ENCODE data around the gene FAM81A. TPM values are rescaled to one million over a fixed set of nuclear protein-coding genes. Genes with fewer than 3 reads are reported as not detected.
"Not testable (repeated sequence)": the region's sequence is repeated elsewhere in the genome, so short reads cannot be mapped to it uniquely, and the experiment has no call there.

FAM81A gene
- polyA plus RNA-seq, 4 donors: 18.5 to 29.4 (median 18.8) TPM

GRCh38 chr15:59473226-59473625 is 35.2 kb downstream of the FAM81A start:
- DNase-seq (ENCODE audit: low read depth in 4 of 4, low spot score in 2 of 4): no peak

GRCh38 chr15:59475161-59475560 is 37.2 kb downstream of the FAM81A start:
- DNase-seq (ENCODE audit: low read depth in 4 of 4, low spot score in 2 of 4): not testable (repeated sequence)

GRCh38 chr15:59484399-59484798 is 46.4 kb downstream of the FAM81A start:
- DNase-seq (ENCODE audit: low read depth in 4 of 4, low spot score in 2 of 4): no peak

- no peak for DNase-seq (ENCODE audit: low read depth in 4 of 4, low spot score in 2 of 4)
Observed at GRCh38 chr15:59485036-59485435, 47.0 kb downstream of the FAM81A start.

DNA sequence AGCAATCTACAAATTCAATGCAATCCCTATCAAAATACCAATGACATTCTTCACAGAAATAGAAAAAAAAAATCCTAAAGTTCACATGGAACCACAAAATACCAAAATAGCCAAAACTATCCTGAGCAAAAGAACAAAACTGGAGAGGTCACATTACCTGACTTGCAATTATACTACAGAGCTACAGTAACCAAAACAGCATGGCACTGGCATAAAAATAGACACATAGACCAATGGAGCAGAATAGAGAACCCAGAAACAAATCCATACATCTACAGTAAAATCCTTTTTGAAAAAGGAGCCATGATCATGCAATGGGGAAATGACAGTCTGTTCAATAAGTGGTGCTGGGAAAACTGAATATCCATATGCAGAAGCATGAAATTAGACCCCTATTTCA is 51.5 kb downstream of the FAM81A start:
- DNase-seq (ENCODE audit: low read depth in 4 of 4, low spot score in 2 of 4): not testable (repeated sequence)

DNA sequence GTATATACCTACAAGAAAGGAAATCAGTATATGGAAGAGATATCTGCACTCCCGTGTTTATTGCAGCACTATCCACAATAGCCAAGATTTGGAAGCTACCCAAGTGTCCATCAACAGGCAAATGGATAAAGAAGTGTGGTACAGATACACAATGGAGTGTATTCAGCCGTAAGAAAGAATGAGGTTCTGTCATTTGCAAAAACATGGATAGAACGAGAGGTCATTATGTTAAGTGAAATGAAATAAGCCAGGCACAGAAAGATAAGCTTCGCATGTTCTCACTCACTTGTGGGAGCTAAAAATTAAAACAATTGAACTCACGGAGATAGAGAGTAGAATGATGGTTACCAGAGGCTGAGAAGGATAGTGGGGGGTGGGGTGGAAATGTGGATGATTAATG is 53.1 kb downstream of the FAM81A start:
- no peak for DNase-seq (ENCODE audit: low read depth in 4 of 4, low spot score in 2 of 4)

DNA sequence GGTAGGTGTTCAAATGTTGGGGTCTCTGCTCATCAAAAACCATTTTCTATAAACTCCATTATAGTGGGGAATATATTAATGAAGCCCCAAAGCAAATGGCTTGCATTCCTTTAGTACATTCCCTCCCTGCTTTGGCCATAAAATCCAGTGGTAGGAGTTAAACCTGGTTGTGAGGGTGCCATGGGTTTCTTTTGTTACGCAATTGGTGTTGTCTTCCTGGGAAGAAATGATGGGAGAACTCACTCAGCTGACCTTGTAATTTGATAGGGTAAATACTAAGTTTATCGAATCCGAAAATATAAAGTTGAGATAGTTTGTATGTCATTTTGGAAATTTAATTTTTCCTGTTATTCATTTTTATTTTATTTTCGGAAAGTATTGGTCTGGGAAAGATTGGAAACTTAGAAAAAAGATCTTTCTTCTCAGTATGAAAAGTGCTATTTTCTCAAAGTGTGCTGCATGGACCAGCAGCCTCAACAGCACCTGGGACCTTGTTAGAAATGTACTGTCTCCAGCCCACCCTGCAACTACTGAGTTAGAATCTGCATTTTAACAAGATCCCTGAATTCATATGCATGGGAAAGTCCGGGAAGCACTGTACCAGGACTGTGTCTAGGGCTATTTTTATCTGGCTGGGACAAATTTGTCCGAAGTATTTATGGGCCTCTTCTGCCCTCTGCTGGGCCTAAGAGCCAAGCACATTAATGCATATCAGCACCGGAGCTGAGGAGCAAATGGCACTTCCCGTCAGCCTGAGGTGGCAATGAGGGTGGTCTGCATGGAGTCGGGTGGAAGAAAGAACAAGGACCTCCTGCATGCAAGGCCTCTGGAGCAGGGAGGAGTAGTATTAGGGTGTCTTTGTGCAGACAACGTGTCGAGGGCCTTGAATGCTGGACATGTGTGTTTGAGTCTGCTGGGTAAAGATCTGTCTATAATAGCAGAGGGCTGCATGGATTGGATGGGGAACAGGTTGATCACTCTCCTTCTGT is 54.7 kb downstream of the FAM81A start:
- peak; percentile 54 to 77 (median 65) for DNase-seq (ENCODE audit: low read depth in 4 of 4, low spot score in 2 of 4)

- no peak for DNase-seq (ENCODE audit: low read depth in 4 of 4, low spot score in 2 of 4)
Observed at GRCh38 chr15:59501597-59501996, 63.6 kb downstream of the FAM81A start.

DNA sequence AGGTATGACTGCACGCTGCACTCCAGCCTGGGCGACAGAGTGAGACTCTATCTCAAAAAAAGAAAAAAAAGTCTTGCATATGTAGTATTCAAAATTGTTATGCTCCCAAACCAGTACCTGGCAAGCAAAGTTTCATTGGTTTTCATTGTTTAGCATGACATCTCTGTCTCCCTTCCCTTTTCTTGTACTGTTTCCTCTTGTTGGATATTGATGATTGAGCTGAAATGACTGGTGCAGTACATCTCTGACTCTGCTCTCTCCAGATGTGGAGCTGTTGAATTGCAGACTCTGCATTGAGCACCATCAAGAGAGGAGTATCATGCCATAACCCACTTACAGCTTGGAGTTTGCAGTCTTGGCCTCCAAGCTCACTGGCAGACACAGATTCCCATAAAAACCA is 77.2 kb downstream of the FAM81A start:
- DNase-seq (ENCODE audit: low read depth in 4 of 4, low spot score in 2 of 4): no peak

- DNase-seq (ENCODE audit: low read depth in 4 of 4, low spot score in 2 of 4): no peak
Observed at GRCh38 chr15:59516655-59517461, 78.9 kb downstream of the FAM81A start.

- no peak for DNase-seq (ENCODE audit: low read depth in 4 of 4, low spot score in 2 of 4)
Observed at GRCh38 chr15:59519329-59519728, 81.3 kb downstream of the FAM81A start.

- no peak for DNase-seq (ENCODE audit: low read depth in 4 of 4, low spot score in 2 of 4)
Observed at GRCh38 chr15:59521443-59521842, 83.5 kb downstream of the FAM81A start.

DNA sequence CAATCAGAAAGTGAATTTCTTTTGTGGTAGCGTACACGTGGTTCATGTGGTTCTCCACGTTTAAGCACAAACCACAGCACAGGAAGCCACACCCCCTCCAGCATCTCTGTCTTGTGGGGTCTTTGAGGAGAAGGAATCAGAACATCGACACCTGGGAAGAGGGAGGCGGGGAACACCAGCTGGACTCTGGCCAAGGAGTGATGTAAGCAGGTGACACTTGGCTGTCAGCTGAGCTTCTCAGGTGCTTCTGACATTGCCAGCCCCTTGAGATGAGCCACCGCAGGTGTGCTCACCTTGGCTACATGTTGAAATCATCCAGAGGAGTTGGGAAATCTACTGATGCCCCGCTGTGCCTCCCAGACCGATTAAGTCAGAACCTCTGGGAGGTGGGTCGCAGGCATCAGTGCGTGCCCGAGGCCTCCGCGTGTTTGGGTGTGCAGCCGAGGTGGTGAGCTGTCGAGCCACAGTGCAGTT is 85.0 kb downstream of the FAM81A start:
- no peak for DNase-seq (ENCODE audit: low read depth in 4 of 4, low spot score in 2 of 4)

GRCh38 chr15:59523702-59524101 is 85.7 kb downstream of the FAM81A start:
- no peak for DNase-seq (ENCODE audit: low read depth in 4 of 4, low spot score in 2 of 4)

GRCh38 chr15:59524331-59524731 is 86.3 kb downstream of the FAM81A start:
- no peak for DNase-seq (ENCODE audit: low read depth in 4 of 4, low spot score in 2 of 4)

- not testable (repeated sequence) for DNase-seq (ENCODE audit: low read depth in 4 of 4, low spot score in 2 of 4)
Observed at GRCh38 chr15:59526466-59526865, 88.5 kb downstream of the FAM81A start.

GRCh38 chr15:59528429-59528828 is 90.4 kb downstream of the FAM81A start:
- no peak for DNase-seq (ENCODE audit: low read depth in 4 of 4, low spot score in 2 of 4)

- peak; percentile 69 to 91 (median 70) for DNase-seq (ENCODE audit: low read depth in 4 of 4, low spot score in 2 of 4)
Observed at GRCh38 chr15:59528961-59529402, 91.0 kb downstream of the FAM81A start.

GRCh38 chr15:59531066-59531675 is 93.2 kb downstream of the FAM81A start:
- DNase-seq (ENCODE audit: low read depth in 4 of 4, low spot score in 2 of 4): no peak

DNA sequence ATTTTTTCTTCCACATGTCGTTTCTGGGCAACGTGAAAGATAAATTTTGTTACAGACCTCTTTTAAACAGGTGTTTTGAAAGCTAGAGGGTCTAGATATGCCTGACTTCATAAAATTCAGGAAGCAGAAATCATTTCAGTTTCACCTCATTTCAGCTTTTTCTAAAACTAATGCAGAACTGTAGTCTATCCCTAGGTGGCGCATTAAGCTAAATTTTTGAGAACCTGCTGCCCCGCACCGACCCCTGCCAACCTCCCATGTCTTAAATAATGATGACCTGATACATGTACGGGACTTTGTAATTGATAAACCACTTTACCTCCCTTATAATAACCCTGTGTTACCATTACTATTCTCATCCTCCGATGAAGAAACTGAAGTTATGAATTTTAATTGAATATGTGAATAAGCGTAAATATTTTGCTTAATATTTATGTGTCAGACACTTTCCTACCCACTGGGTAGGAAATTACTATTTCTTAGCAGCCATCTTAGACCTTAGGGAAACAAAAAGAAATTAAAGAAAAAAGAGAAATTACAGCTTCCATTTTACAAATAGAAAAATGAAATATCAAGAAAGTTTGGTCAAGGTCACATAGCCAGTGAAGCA is 94.9 kb downstream of the FAM81A start:
- DNase-seq (ENCODE audit: low read depth in 4 of 4, low spot score in 2 of 4): no peak

Data from left renal cortex interstitium (tissue), 4 donors.